Heart left ventricle (tissue), 13 donors: ENCODE data around the gene ANKDD1B.

Source experiments
- POLR2A ChIP-seq, 2 donors: fragments of 450-650 bp; IDR thresholded peaks; one replicate each; pipeline ENCODE4 v1.6.1; 2017; ENCODE audit warnings: antibody characterized with exemption in 2 of 2, mild to moderate bottlenecking in 2 of 2, moderate library complexity in 2 of 2
- TF ChIP-seq, protein P1 (sequence below), 12 donors: fragments of 200-600 bp; sonication (generic) in 4 of 12; IDR thresholded peaks; one replicate each; pipeline versions ENCODE4 v1.5.0 to v1.8.0; 2018 to 2022; ENCODE audit warnings: antibody characterized with exemption in 12 of 12, mild to moderate bottlenecking in 5 of 12
- donor health status: ischemic (EF 13 %, LVEDD 7.1; RV severe dilation, severe dysfunction).
- donor health status: DM: no; HTN: yes; CAD: no.
- donor health status: DM: no; HTN: no; CAD: no.
- donor health status: ischemic (EF 25% LVEDD 6.9; RV normal size, moderate dysfunction).
- donor health status: ischemic (EF 25% LVEDD 5.7; RV mildly dilated, moderate dysfunction).
- donor health status: ischemic (EF 35%, LVEDD 5.7; RV mildly dilated, moderate dysfunction).
- donor health status: nonischemic (EF 11% LVEDD 7.7; RV severe dilation, severe dysfunction).
- donor health status: DM: yes; HTN: yes; CAD: no.
- donor health status: PGD.
- donor health status: ischemic (EF 29% LVEDD 5.4; RV normal size, mild dysfunction).
- donor health status: nonischemic (EF 23%, LVEDD 6.1; RV moderate dilation, normal function).

DNA sequence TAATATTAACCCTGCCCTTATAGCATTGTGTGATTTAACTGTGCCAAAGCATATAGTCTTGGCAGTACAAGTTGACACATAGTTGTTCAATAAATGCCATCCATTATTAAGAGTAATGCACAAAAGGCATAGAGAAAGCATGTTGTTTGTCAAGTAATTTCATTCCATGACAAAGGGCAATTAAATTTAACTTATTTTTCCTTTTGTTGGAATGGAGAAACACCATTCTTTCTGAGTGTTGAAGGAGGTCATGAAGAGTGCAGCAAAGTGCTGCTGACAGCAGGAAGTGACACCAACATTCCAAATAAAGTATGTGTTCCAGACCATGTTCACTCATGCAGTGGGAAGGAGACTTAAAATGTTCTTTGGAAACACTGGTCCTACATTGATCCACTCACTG is 29.1 kb downstream of the ANKDD1B start:
- TF ChIP-seq, protein P1, sequence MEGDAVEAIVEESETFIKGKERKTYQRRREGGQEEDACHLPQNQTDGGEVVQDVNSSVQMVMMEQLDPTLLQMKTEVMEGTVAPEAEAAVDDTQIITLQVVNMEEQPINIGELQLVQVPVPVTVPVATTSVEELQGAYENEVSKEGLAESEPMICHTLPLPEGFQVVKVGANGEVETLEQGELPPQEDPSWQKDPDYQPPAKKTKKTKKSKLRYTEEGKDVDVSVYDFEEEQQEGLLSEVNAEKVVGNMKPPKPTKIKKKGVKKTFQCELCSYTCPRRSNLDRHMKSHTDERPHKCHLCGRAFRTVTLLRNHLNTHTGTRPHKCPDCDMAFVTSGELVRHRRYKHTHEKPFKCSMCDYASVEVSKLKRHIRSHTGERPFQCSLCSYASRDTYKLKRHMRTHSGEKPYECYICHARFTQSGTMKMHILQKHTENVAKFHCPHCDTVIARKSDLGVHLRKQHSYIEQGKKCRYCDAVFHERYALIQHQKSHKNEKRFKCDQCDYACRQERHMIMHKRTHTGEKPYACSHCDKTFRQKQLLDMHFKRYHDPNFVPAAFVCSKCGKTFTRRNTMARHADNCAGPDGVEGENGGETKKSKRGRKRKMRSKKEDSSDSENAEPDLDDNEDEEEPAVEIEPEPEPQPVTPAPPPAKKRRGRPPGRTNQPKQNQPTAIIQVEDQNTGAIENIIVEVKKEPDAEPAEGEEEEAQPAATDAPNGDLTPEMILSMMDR (IDR thresholded peaks at IDR 0.05): no peak
- no peak for TF ChIP-seq POLR2A (IDR thresholded peaks at IDR 0.05)
